Chondrocyte (in vitro differentiated cells): Measurements from ENCODE around the gene PTGES2. TPM values are rescaled to one million over a fixed set of nuclear protein-coding genes. Genes with fewer than 3 reads are reported as not detected.
A peak's percentile ranks its signal among the peaks of the same experiment; 100 is the strongest.
"Not testable (repeated sequence)": the region's sequence is repeated elsewhere in the genome, so short reads cannot be mapped to it uniquely, and the experiment has no call there.

Experiments used
- DNase-seq: peaks from one replicate; pipeline ENCODE4 v3.0.0; 2021; ENCODE audit warnings: mixed read lengths, low spot score
- H3K27ac Mint-ChIP-seq: one replicate; pipeline ENCODE4 v1.8.0; 2021; ENCODE audit warnings: mild to moderate bottlenecking, moderate library complexity, mixed read lengths; ENCODE audit not compliant: unreplicated experiment
- H3K27me3 Mint-ChIP-seq: 2 replicates; pipeline ENCODE4 v1.8.0; 2021; ENCODE audit warnings: low read depth, mixed read lengths
- H3K36me3 Mint-ChIP-seq: 2 replicates; pipeline ENCODE4 v1.8.0; 2021; ENCODE audit warnings: low read depth, mixed read lengths
- H3K4me1 Mint-ChIP-seq: 2 replicates; pipeline ENCODE4 v1.8.0; 2021; ENCODE audit warnings: low read depth, mild to moderate bottlenecking, mixed read lengths
- H3K4me3 Mint-ChIP-seq: one replicate; pipeline ENCODE4 v1.8.0; 2021; ENCODE audit warnings: mild to moderate bottlenecking, moderate library complexity, mixed read lengths; ENCODE audit not compliant: unreplicated experiment
- H3K9me3 Mint-ChIP-seq: 2 replicates; pipeline ENCODE4 v1.8.0; 2021; ENCODE audit warnings: low read depth, mixed read lengths
- total RNA-seq: library from RNA; stranded (reverse); gene quantifications from 3 replicates; pipeline ENCODE4 v1.2.1, GENCODE V29; 2021
- TF ChIP-seq, protein P1 (sequence below): fragments of 200-600 bp; sonication (generic); IDR thresholded peaks from 2 replicates; pipeline ENCODE4 v1.5.0; 2021; ENCODE audit warnings: antibody characterized with exemption, mild to moderate bottlenecking, moderate library complexity

The PTGES2 gene
- total RNA-seq, 1 donor from 2014 or later = 49.3 TPM

DNA sequence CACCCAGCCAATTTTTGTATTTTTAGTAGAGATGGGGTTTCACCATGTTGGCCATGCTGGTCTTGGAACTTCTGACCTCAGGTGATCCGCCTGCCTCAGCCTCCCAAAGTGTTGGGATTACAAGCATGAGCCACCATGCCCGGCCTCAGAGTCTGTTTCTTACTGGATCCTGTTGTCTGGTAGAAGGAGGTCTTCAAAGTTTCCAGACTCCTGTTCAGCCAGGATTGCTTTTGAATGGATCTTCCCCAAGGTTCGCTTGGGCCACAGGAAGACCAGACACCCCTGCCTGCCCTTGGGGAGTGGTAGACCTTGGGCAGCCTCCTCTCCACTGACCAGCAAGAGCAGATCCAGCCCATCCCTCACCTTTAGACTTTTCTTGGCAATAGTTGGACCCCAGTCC lies 14.1 kb upstream of the PTGES2 start:
- no peaks in the 10 kb centered on the region for H3K4me1 Mint-ChIP-seq
- peaks cover 2% of the 10 kb centered on the region for H3K27me3 Mint-ChIP-seq
- no peak overlapping the region for H3K4me3 Mint-ChIP-seq

DNA sequence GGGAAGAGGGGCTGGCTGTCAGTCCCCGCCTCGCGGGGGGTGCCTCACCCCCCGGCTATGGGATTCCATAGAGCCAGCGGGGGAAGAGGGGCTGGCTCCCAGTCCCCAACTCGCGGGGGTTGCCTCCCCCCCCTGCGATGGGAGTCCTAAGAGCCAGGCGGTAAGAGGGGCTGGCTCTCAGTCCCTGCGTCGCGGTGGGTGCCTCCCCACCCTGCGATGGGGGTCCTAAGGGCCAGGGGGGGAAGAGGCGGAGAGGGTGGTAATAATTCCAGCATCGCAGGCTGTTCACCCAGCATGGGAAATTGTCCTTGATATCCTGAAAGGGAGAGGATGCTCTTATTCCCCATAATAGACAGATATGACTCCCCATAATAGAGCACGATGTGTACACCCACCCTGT lies 12.1 kb upstream of the PTGES2 start:
- Mint-ChIP-seq H3K36me3 (no peaks in the 10 kb centered on the region), H3K4me1 (no peaks in the 10 kb centered on the region), H3K27me3 (peaks cover 13% of the 10 kb centered on the region), H3K27ac (no peak overlapping the region), H3K4me3 (no peak overlapping the region), H3K9me3 (no peaks in the 10 kb centered on the region)
- peak; percentile 21 for DNase-seq
- TF ChIP-seq, protein P1, sequence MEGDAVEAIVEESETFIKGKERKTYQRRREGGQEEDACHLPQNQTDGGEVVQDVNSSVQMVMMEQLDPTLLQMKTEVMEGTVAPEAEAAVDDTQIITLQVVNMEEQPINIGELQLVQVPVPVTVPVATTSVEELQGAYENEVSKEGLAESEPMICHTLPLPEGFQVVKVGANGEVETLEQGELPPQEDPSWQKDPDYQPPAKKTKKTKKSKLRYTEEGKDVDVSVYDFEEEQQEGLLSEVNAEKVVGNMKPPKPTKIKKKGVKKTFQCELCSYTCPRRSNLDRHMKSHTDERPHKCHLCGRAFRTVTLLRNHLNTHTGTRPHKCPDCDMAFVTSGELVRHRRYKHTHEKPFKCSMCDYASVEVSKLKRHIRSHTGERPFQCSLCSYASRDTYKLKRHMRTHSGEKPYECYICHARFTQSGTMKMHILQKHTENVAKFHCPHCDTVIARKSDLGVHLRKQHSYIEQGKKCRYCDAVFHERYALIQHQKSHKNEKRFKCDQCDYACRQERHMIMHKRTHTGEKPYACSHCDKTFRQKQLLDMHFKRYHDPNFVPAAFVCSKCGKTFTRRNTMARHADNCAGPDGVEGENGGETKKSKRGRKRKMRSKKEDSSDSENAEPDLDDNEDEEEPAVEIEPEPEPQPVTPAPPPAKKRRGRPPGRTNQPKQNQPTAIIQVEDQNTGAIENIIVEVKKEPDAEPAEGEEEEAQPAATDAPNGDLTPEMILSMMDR = no peak

More for the DNA sequence above, 14.1 kb upstream of the PTGES2 start:
- DNase-seq = peak; percentile 36
- Mint-ChIP-seq H3K36me3 (no peaks in the 10 kb centered on the region), H3K9me3 (no peaks in the 10 kb centered on the region), H3K27ac (no peak overlapping the region)
- TF ChIP-seq, protein P1 = no peak

DNA sequence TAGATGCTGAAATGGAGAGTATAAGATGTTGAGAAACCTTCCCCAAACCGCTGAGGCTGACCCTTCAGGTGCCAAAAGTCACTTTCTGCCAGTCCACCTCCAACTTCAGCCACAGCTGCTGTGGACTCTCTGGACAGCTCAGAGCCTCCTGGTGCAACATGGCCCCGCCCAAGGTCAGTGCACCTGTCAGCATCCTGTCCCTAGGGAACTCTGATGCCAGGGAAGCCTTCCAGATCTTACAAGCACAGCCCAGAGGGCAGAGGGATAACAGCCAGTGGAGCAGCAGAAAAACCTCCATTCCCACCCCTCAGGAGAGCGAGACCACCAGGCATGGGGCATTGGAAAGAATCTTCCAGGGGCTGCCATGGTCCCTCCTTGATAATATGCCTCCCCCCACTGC lies 10.5 kb upstream of the PTGES2 start:
- Mint-ChIP-seq H3K36me3 (peaks cover 5% of the 10 kb centered on the region), H3K27me3 (peaks cover 27% of the 10 kb centered on the region), H3K4me3 (no peak overlapping the region), H3K9me3 (peaks cover 7% of the 10 kb centered on the region), H3K27ac (no peak overlapping the region), H3K4me1 (no peaks in the 10 kb centered on the region)
- DNase-seq = peak; percentile 27
- TF ChIP-seq, protein P1 = no peak

DNA sequence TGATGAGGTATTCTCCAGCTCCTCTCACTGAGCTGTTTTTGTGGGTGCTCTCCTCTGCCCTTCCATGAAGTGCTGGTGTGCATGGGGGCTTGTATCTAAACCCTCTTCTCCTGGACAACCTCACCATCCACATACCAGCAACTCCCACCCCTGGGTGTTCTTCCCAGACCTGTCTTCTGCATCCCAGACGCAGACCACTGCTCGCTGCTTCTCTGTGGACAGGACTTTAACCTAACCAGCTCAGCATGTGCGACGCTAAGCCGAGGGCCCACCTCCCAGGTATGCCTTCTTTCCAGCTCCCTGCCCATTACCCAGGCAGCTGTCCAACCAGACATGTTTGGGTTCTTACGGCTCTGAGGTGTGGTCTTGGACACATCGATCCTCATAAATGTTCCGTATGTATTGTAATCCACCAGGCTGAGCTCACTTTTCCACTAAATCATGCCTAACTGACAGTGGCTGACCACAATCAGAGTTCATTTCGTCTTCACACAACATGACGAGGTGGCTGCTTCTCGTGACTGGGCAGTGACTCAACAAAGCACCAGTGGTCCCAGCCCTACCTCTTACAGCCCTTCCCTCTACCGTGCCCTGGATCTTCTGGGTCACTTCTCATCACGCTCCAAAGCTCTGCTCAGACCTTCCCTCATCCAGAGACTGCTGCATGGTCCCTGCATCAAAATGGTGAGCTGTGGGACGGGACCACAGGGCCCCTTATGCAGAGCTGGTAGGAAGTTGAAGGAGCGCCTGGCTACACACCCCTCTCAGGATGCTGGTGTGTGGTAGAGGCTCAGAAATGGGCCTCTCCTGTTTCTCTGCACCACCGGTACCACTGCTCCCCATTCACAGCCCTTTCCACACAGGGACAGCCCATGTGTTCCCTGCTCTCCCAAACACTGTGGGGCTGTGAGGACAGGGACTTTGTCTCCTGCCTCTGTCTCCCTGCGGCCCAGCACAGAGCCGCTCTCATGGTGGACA lies 9.6 kb upstream of the PTGES2 start:
- Mint-ChIP-seq H3K4me1 (peaks cover 2% of the 10 kb centered on the region), H3K27ac (no peak overlapping the region), H3K9me3 (peaks cover 7% of the 10 kb centered on the region), H3K4me3 (no peak overlapping the region), H3K27me3 (peaks cover 33% of the 10 kb centered on the region), H3K36me3 (peaks cover 5% of the 10 kb centered on the region)
- TF ChIP-seq, protein P1 = no peak
- DNase-seq = peak; percentile 76

DNA sequence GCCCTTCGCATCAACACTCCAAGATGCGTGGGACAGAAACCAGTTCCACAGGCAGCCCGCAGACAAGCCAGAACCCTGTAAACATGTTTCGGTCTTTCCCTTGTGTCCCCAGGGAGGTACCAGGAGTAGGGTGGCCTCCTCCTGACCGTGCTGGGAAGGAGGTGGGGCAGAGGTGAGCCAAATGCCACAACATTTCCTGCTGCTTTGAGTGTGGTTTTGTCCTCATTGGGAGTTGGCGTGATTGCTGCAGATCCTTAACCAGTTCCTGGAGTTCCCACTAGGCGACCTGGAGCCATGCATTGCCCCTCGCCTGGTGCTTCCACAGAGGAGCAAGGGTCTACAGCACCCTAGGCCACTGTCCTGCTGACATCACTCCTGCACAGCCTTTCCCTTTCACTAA lies 8.0 kb upstream of the PTGES2 start:
- not testable (repeated sequence) for H3K4me3 Mint-ChIP-seq, H3K9me3 Mint-ChIP-seq, H3K36me3 Mint-ChIP-seq, H3K4me1 Mint-ChIP-seq, H3K27ac Mint-ChIP-seq
- DNase-seq = peak; percentile 39
- peaks cover 34% of the 10 kb centered on the region for H3K27me3 Mint-ChIP-seq

DNA sequence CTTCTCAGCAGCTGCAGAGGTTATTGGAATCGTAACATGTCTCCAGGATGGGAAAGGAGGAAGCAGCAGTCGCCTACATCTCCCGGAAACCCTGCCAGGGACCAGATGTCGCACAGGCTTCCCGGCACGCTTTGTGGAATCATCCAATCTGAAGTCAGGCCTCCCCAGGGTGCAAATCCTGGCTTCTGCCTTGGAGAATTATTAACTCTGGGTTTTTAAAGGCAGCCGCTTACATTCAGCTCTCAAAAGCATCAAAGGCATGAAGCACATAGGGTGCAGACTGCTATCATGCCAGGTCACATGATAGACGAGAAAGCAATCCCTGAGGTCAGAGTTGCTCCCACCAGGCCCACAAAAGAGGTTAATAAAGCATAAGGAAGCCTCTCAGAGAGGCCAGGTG lies 4.6 kb upstream of the PTGES2 start:
- not testable (repeated sequence) for H3K4me3 Mint-ChIP-seq, H3K9me3 Mint-ChIP-seq, H3K27ac Mint-ChIP-seq, H3K36me3 Mint-ChIP-seq, DNase-seq
- Mint-ChIP-seq H3K27me3 (peaks cover 33% of the 10 kb centered on the region), H3K4me1 (peaks cover 16% of the 10 kb centered on the region)

DNA sequence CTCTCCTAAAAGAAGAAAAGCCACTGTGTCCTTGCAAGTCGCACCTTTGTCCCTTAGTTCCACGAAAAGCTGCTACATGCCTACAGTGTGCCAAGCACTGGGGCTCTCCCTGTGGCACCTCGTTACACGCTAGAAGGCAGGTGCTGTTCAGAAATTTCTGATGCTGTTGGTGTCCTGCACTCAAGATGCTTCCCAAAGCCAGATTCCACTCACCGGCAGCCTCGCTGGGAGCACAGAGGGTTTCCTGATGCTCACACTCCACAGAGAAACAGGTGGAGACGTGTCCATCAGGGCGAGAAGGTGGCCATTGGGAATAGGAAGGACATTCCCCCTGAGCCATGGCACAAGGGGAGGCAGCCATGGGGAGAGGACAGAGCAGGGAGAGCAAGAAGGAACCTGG lies 3.8 kb upstream of the PTGES2 start:
- not testable (repeated sequence) for H3K36me3 Mint-ChIP-seq, H3K4me3 Mint-ChIP-seq, H3K27ac Mint-ChIP-seq, H3K9me3 Mint-ChIP-seq
- peak; percentile 46 for DNase-seq
- H3K27me3 Mint-ChIP-seq = peaks cover 32% of the 10 kb centered on the region
- H3K4me1 Mint-ChIP-seq = peaks cover 21% of the 10 kb centered on the region

DNA sequence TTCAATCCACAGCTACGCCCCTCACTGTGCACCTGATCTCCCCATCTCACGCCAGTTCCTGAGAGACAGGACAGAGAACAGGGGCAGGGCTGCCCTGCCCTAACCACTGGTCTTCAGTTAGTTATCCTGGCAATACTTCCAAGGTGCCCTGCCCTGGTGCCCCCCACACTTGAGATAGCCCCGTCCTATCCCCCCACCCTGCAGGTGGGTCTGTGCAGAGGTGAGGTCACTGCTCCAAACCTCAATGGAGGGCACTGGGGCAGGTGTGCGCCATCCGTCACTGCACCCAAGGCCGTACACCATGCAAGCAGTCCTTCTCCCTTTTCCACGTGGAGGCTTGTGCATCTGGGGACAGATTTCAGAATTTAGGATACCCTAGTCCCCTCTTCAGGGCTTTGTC lies 3.1 kb upstream of the PTGES2 start:
- not testable (repeated sequence) for H3K36me3 Mint-ChIP-seq, H3K4me3 Mint-ChIP-seq, H3K27ac Mint-ChIP-seq, H3K9me3 Mint-ChIP-seq
- H3K27me3 Mint-ChIP-seq = peaks cover 31% of the 10 kb centered on the region
- H3K4me1 Mint-ChIP-seq = peaks cover 28% of the 10 kb centered on the region
- peak; percentile 55 for DNase-seq
